ENCODE measurements around the gene FTH1. TPM values are rescaled to one million over a fixed set of nuclear protein-coding genes. Genes with fewer than 3 reads are reported as not detected.

FTH1 gene
- total and polyA plus RNA-seq, 2 of the 8 experiments (the other 6 are each of a cell fraction or from before 2014, with no cell fraction given): 1,153 to 1,461 TPM

- peak overlapping the region; percentile 38 for H2BK5ac ChIP-seq (ENCODE audit: low read depth, low read length)
- peak overlapping the region; percentile 40; the same call in 1 of the 2 replicates for H2AK5ac ChIP-seq (ENCODE audit: low read depth, low read length)
- peak overlapping the region; percentile 1; the same call in 1 of the 2 replicates for H2BK15ac ChIP-seq (ENCODE audit: low read length)
- no peak overlapping the region for H2AFZ ChIP-seq (ENCODE audit: low read length)
- WGBS, 2 experiments (ENCODE audit: extremely low coverage in 1 of 2, insufficient coverage in 1 of 2, insufficient read length in 1 of 2, insufficient replicate concordance in 2 of 2, low coverage in 1 of 2, low lambda C conversion rate in 2 of 2, missing lambda C conversion rate in 1 of 2): 85% methylated on average over 11 of the region's 11 CpGs; no CpG with 5 or more reads in 1 of the 2 experiments
- H2BK12ac ChIP-seq (ENCODE audit: low read depth, low read length): peak overlapping the region; percentile 95
- H3K4me2 ChIP-seq (ENCODE audit: insufficient read depth in 1 of 2, low read depth in 2 of 2, low read length in 2 of 2): no peak overlapping the region
- no peak overlapping the region for H4K5ac ChIP-seq (ENCODE audit: insufficient read length, low read depth, low read length)
- H4K8ac ChIP-seq (ENCODE audit: extremely low read depth, insufficient read depth, low read length): no peak overlapping the region; the same call in 1 of the 2 replicates
- H4K91ac ChIP-seq (replicated peaks; ENCODE audit: insufficient read length, low read length): peak overlapping the region; percentile 89
- no peaks in the 10 kb centered on the region for H3K9me3 ChIP-seq (ENCODE audit: insufficient read depth in 2 of 2, low read depth in 1 of 2, low read length in 1 of 2)
- no peak overlapping the region for H3K56ac ChIP-seq (replicated peaks; ENCODE audit: insufficient read length, low read depth, low read length)
- H3K79me1 ChIP-seq (ENCODE audit: low read depth, low read length): no peaks in the 10 kb centered on the region
- no peaks in the 10 kb centered on the region; a peak in 3 of 7 replicates for H3K27me3 ChIP-seq (replicated peaks in 1 of 4; ENCODE audit: control insufficient read depth in 3 of 4, extremely low read depth in 1 of 4, insufficient read depth in 3 of 4, low read length in 3 of 4)
- no peak overlapping the region for H3K4me3 ChIP-seq (ENCODE audit: extremely low read depth in 1 of 4, insufficient read depth in 2 of 4, low read depth in 3 of 4, low read length in 4 of 4)
- peaks cover 0 to 11% of the 10 kb centered on the region in 2 experiments; a peak in 1 of 4 replicates for H3K79me2 ChIP-seq (ENCODE audit: control insufficient read depth in 1 of 2, insufficient read depth in 2 of 2, low read length in 2 of 2)
- peaks cover 8% of the 10 kb centered on the region; the same call in 1 of the 2 replicates for H3K23me2 ChIP-seq (ENCODE audit: low read depth, low read length)
- no peak overlapping the region for H3K23ac ChIP-seq (ENCODE audit: insufficient read length)
- DNase-seq (ENCODE audit: low read depth in 1 of 2, low spot score in 2 of 2): no peak
- H4K20me1 ChIP-seq (replicated peaks in 1 of 2; ENCODE audit: control insufficient read depth in 1 of 2, insufficient read depth in 2 of 2, low read length in 2 of 2): no peaks in the 10 kb centered on the region
- 0 out of 7 replicates have a peak overlapping the region, but pooled peaks of 1 of the 4 experiments have one; percentile 10 for H3K9ac ChIP-seq (replicated peaks in 1 of 4; ENCODE audit: extremely low read depth in 1 of 4, low read depth in 3 of 4, low read length in 3 of 4)
- H3K18ac ChIP-seq (ENCODE audit: extremely low read depth, low read length): peak overlapping the region; percentile 66
- H3K14ac ChIP-seq (ENCODE audit: insufficient read length): no peak overlapping the region
- ChIA-PET CTCF (ENCODE audit: partially characterized antibody) (interaction anchor here (0.8 to 6.0 kb wide), 18 partner anchors 9 to 136 kb away, joined by 3 to 28 read pairs (median 4); no protein-coding TSS in a partner anchor), POLR2A (ENCODE audit: partially characterized antibody) (interaction anchor here (1.0 to 25.7 kb wide), 14 partner anchors 9 to 157 kb away, joined by 3 to 458 read pairs (median 5); partner anchors contain the start of genes BEST1 and FTH1)
- no peaks in the 10 kb centered on the region for H3K36me3 ChIP-seq (ENCODE audit: control insufficient read depth in 2 of 4, insufficient read depth in 4 of 4, low read length in 3 of 4)
- H3K4me1 ChIP-seq (replicated peaks in 1 of 4; ENCODE audit: control insufficient read depth in 3 of 4, insufficient read depth in 4 of 4, low read length in 3 of 4): peaks cover 9 to 30% (median 20%) of the 10 kb centered on the region in 4 experiments
- peak overlapping the region; percentile 96; the same call in 1 of the 2 replicates for H2BK20ac ChIP-seq (ENCODE audit: low read length)
- no peak for FAIRE-seq
- peak overlapping the region; percentile 21 for H2BK120ac ChIP-seq (replicated peaks; ENCODE audit: low read depth, low read length)
- no peak overlapping the region for H3K27ac ChIP-seq (ENCODE audit: low read depth, low read length)
- no peak overlapping the region for H3K4ac ChIP-seq (replicated peaks; ENCODE audit: insufficient read length, low read depth, low read length)
- no peak for TF ChIP-seq CBX5 (IDR thresholded peaks at IDR 0.05; ENCODE audit: low read depth, low read length)
- TF ChIP-seq CEBPB (IDR thresholded peaks at IDR 0.05; ENCODE audit: low read depth, low read length): 0 out of 2 replicates have a peak, but pooled peaks have one; percentile 39
These were observed 5.4 kb upstream of the FTH1 start for GRCh38 chr11:61972672-61973475.

Data from H1 (cell line).